Measurements from ENCODE around the gene THSD4.

THSD4 gene

DNA sequence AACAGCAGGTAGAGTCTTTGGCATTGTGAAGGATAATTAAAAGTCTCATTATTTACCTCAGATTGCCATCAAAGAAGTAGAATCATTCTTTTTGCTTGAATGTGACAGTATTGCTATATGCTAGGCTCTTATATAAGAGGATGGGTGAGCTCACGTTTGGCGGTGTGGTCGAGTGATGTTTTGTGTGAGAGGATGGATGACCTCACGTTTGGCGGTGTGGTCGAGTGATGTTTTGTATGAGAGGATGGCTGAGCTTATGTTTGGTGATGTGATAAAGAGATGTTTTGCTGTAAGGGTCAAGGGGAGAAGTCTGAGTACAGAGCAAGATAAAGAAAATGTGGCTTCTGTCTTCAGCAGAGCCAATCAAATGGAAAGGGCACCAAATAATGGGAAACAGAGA is 395.5 kb downstream of the THSD4 start:
- DNase-seq (ENCODE audit: low read depth): no peak
- TF ChIP-seq, protein P1, sequence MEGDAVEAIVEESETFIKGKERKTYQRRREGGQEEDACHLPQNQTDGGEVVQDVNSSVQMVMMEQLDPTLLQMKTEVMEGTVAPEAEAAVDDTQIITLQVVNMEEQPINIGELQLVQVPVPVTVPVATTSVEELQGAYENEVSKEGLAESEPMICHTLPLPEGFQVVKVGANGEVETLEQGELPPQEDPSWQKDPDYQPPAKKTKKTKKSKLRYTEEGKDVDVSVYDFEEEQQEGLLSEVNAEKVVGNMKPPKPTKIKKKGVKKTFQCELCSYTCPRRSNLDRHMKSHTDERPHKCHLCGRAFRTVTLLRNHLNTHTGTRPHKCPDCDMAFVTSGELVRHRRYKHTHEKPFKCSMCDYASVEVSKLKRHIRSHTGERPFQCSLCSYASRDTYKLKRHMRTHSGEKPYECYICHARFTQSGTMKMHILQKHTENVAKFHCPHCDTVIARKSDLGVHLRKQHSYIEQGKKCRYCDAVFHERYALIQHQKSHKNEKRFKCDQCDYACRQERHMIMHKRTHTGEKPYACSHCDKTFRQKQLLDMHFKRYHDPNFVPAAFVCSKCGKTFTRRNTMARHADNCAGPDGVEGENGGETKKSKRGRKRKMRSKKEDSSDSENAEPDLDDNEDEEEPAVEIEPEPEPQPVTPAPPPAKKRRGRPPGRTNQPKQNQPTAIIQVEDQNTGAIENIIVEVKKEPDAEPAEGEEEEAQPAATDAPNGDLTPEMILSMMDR (IDR thresholded peaks at IDR 0.05; ENCODE audit: control insufficient read depth, extremely low read depth, insufficient read depth): no peak
- H3K4me3 ChIP-seq (ENCODE audit: low read depth, low read length): no peak overlapping the region

DNA sequence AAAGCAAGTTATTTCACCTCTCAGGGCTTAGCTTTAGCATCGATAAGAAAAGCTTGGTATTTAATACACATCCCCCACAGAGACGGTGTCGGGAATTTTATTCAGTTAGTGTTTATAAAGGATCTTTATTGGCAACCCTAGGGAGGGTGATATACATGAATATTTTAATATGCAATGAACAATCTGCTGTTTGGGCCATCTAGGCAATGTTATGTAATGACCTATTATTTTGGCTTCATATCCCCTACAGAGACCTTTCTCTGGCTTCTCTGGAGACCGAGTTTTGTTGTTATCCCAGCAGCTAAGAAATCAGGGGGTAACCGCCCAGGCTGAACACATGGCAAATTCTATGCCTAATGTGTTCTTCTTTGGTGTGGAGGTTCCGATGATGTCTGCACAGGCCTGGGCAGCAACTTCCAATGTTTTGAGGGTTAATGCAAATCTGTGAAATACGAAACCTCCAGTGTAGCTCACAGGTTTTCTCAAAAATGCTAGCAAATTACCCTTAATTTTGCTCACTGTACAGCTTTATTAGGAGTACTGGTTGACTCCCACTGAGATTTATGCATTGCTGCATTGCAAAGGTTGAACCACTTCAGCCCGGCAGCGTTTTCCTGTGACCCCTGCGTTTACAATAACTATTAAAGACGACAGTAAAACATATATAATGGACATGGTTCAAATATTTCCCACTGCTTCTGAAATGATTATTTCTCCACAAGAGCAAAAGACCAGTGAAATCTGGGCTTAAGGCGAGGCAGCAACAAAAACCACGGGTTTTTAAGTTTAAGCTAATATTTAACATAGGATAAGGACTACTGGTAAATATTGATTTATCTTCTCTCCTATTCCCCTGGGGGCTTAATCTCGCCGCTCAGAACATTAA is 396.8 kb downstream of the THSD4 start:
- TF ChIP-seq, protein P1 (IDR thresholded peaks at IDR 0.05; ENCODE audit: control insufficient read depth, extremely low read depth, insufficient read depth): no peak
- 0 out of 2 replicates have a peak overlapping the region, but pooled peaks have one; percentile 4 for H3K4me3 ChIP-seq (ENCODE audit: low read depth, low read length)
- DNase-seq (ENCODE audit: low read depth): peak; percentile 10

DNA sequence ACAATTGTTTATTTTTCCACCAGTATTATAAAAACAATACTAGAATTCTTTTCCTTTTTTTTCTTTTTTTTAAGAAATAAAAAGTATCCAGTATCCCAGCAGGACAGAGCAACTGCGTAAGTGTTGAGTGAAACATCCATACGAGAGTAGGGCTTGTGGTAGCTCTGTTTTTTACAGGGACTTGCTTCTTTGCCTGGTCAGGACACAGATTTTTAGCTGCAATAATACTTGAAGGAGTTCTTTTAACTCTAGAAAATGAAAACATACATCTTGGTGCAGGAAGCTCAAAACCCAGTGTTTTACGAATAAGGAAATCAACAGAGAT is 397.4 kb downstream of the THSD4 start:
- TF ChIP-seq, protein P1 (IDR thresholded peaks at IDR 0.05; ENCODE audit: control insufficient read depth, extremely low read depth, insufficient read depth): no peak
- 0 out of 2 replicates have a peak overlapping the region, but pooled peaks have one; percentile 4 for H3K4me3 ChIP-seq (ENCODE audit: low read depth, low read length)
- no peak for DNase-seq (ENCODE audit: low read depth)

DNA sequence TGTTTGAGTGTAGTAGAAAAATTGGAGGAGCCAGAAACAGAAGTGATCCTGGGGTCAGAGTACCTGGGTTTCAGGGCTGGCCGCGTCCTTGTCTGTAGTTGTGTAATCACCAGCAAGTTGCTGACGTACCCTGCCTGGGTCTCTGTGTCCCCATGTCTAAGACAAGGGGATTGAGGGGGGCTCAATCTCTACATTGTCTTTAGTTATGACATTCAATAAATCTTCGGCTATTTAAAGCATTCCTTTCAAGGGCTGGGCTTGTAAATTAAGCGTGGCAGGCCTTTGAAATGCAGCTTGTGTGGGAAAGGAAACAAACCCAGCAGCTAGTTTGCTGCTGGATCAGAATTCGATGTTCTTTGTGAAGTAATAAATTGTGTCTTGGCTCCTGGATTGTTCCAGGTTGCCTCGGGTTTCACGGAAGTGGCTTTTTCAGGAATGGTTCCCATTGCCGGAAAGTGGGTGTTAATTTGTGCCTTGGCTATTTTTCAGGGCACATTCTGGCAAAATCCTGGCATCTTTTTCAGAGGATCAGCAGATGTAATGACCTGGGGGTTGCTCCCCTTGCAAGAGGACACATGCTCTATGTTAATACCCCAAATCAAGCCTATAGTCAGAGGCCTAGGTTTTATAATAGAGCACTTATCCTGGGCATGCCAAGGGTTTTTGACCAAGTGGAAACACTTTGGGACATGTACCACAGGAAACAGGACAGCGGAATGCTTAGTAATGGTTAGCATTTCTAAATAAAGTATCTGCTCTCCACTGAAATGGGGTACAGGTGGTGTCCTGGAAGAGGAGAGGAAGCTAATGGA is 400.3 kb downstream of the THSD4 start:
- TF ChIP-seq, protein P1 (IDR thresholded peaks at IDR 0.05; ENCODE audit: control insufficient read depth, extremely low read depth, insufficient read depth): no peak
- H3K4me3 ChIP-seq (ENCODE audit: low read depth, low read length): no peak overlapping the region
- DNase-seq (ENCODE audit: low read depth): no peak

- DNase-seq (ENCODE audit: low read depth): no peak
Observed at GRCh38 chr15:71517751-71518150, 402.5 kb downstream of the THSD4 start.

DNA sequence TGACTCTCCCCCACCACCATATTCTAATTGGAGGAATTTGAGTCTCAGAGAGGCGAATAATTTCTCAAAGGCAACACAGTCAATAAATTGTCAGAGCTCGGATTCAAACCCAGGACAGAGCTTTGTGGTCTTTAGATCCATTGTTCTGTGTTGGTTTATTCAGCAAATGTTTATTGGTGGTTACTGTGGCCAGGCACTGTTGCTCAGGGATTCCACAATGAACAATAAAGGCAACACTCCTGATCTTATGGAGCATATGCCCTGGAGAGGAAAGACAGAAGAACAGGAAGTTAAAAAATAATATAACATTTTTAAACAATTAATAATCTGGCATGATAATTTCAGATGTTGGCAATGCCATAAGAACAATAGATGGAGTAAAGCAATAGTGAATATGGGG is 403.4 kb downstream of the THSD4 start:
- TF ChIP-seq, protein P1 (IDR thresholded peaks at IDR 0.05; ENCODE audit: control insufficient read depth, extremely low read depth, insufficient read depth): no peak
- no peak overlapping the region for H3K4me3 ChIP-seq (ENCODE audit: low read depth, low read length)
- DNase-seq (ENCODE audit: low read depth): no peak

More at GRCh38 chr15:71517751-71518150, 402.5 kb downstream of the THSD4 start:
- no peak overlapping the region for H3K4me3 ChIP-seq (ENCODE audit: low read depth, low read length)
- TF ChIP-seq, protein P1 (IDR thresholded peaks at IDR 0.05; ENCODE audit: control insufficient read depth, extremely low read depth, insufficient read depth): no peak
